HepG2 (cell line): Measurements from ENCODE around the gene MYO18A. TPM values are rescaled to one million over a fixed set of nuclear protein-coding genes. Genes with fewer than 3 reads are reported as not detected.

Source experiments
- ATAC-seq: fragments of 200-7000 bp; cut with Tn5 transposase; 3 replicates; pipeline ENCODE4 v1.9.1; 2020; ENCODE audit warnings: mild to moderate bottlenecking, moderate library complexity
- BruUV-seq: library from RNA; stranded (reverse); fragments of 400-500 nt; replicated peaks from 2 replicates; lab custom pipeline; 2021; lab: Mats Ljungman, UMichigan
- CTCF ChIA-PET: fragments of 300-600 bp; formaldehyde crosslinking; extraction: SDS; loops from one replicate; lab custom pipeline; 2021; ENCODE audit warnings: low total read pairs, inconsistent platforms, low intra/inter-chr PET ratio; lab: Yijun Ruan, JAX
- POLR2A ChIA-PET: fragments of 350-600 bp; sonication (Branson Sonifier 250); formaldehyde crosslinking; loops from one replicate; lab custom pipeline; 2020; ENCODE audit warnings: antibody characterized with exemption, inconsistent platforms; lab: Yijun Ruan, JAX
- DNase-seq: peaks from one replicate; pipeline ENCODE4 v3.0.0-alpha.2; 2015; ENCODE audit warnings: low spot score
- FAIRE-seq: peaks from 3 replicates; lab custom pipeline; 2011; peaks lifted over from hg19 to GRCh38; lab: Jason Lieb, UNC
- H2AFZ ChIP-seq: one replicate; pipeline ENCODE4 v1.6.1; 2011; ENCODE audit warnings: low read length, inconsistent platforms
- H3K27ac ChIP-seq: fragments of 300-600 bp; 3 replicates; pipeline ENCODE4 v1.8.0; 2011; ENCODE audit warnings: mixed run types, mild to moderate bottlenecking, mixed read lengths, low read length, inconsistent platforms; ENCODE audit not compliant: insufficient read depth; ENCODE audit errors: extremely low read length
- H3K27me3 ChIP-seq, 2 experiments: fragments of 200-600 bp in 1 of 2; 2 replicates in 1 of 2; 3 replicates in 1 of 2; pipeline versions ENCODE4 v1.6.0 to v1.8.0; 2011; ENCODE audit warnings: low read length in 2 of 2, mild to moderate bottlenecking in 2 of 2, moderate library complexity in 2 of 2, inconsistent platforms in 1 of 2; ENCODE audit not compliant: insufficient read depth in 2 of 2, control insufficient read depth in 1 of 2
- H3K36me3 ChIP-seq, 2 experiments: fragments of 200-600 bp in 1 of 2; replicated peaks in 1 of 2; 2 replicates in 1 of 2; 3 replicates in 1 of 2; pipeline versions ENCODE4 v1.5.1 to v1.8.0; 2011; ENCODE audit warnings: low read length in 2 of 2, inconsistent platforms in 1 of 2; ENCODE audit not compliant: insufficient read depth in 2 of 2, control insufficient read depth in 1 of 2
- H3K4me1 ChIP-seq: 2 replicates; pipeline ENCODE4 v1.5.1; 2012; ENCODE audit warnings: low read length, inconsistent platforms; ENCODE audit not compliant: insufficient read depth
- H3K4me2 ChIP-seq: 2 replicates; pipeline ENCODE4 v1.6.0; 2011; ENCODE audit warnings: low read depth, low read length, inconsistent platforms
- H3K4me3 ChIP-seq, 3 experiments: fragments of 200-600 bp in 1 of 3; sonication (generic), shearing (Covaris generic) in 1 of 3; replicated peaks in 1 of 3; 2 replicates each; pipeline ENCODE4 v1.5.1; 2011 to 2016; ENCODE audit warnings: low read length in 3 of 3, inconsistent platforms in 2 of 3, low read depth in 2 of 3, mild to moderate bottlenecking in 2 of 3, control low read depth in 1 of 3, mixed read lengths in 1 of 3; ENCODE audit not compliant: insufficient read depth in 1 of 3
- H3K79me2 ChIP-seq: one replicate; pipeline ENCODE4 v1.6.1; 2011; ENCODE audit warnings: low read length, inconsistent platforms; ENCODE audit not compliant: insufficient read depth
- H3K9ac ChIP-seq: 2 replicates; pipeline ENCODE4 v1.6.0; 2011; ENCODE audit warnings: mild to moderate bottlenecking, low read depth, low read length, inconsistent platforms; ENCODE audit not compliant: insufficient read depth
- H3K9me3 ChIP-seq: 2 replicates; pipeline ENCODE4 v1.5.1; 2012; ENCODE audit warnings: mild to moderate bottlenecking, low read length
- H4K20me1 ChIP-seq: 2 replicates; pipeline ENCODE4 v1.6.0; 2011; ENCODE audit warnings: inconsistent platforms, mild to moderate bottlenecking, low read length, moderate library complexity; ENCODE audit not compliant: insufficient read depth
- CENPT ChIP-seq: sonication (generic); formaldehyde crosslinking; IDR thresholded peaks from 2 replicates; pipeline ENCODE4 v1.8.0; 2022; ENCODE audit warnings: low read depth, mild to moderate bottlenecking, moderate library complexity, missing genetic modification reagents
- ELF3 ChIP-seq: IDR thresholded peaks from 2 replicates; pipeline ENCODE4 v1.6.1; 2016; ENCODE audit warnings: missing genetic modification reagents, missing compliant biosample characterization
- FOXK2 ChIP-seq: fragments of 450-650 bp; IDR thresholded peaks from 2 replicates; pipeline ENCODE4 v1.6.1; 2016
- IKZF1 ChIP-seq: fragments of 450-650 bp; IDR thresholded peaks from 2 replicates; pipeline ENCODE4 v1.7.1; 2016
- MZF1 ChIP-seq: sonication (generic); formaldehyde crosslinking; IDR thresholded peaks from 2 replicates; pipeline ENCODE4 v1.8.1; 2023; ENCODE audit warnings: mild to moderate bottlenecking, missing genetic modification reagents, borderline replicate concordance
- SMAD1 ChIP-seq: sonication (generic); formaldehyde crosslinking; IDR thresholded peaks from 2 replicates; pipeline ENCODE4 v1.4.0; 2020; ENCODE audit warnings: missing genetic modification reagents, low read depth, mild to moderate bottlenecking, borderline replicate concordance
- TBX3 ChIP-seq: fragments of 450-650 bp; IDR thresholded peaks from 2 replicates; pipeline ENCODE4 v1.6.1; 2017; ENCODE audit warnings: antibody characterized with exemption, mild to moderate bottlenecking, inconsistent platforms, borderline replicate concordance
- ZFP82 ChIP-seq: sonication (generic); formaldehyde crosslinking; IDR thresholded peaks from 2 replicates; pipeline ENCODE4 v1.5.1; 2020; ENCODE audit warnings: mild to moderate bottlenecking, missing genetic modification reagents, borderline replicate concordance
- ZNF20 ChIP-seq: sonication (generic); formaldehyde crosslinking; IDR thresholded peaks from 2 replicates; pipeline ENCODE4 v1.4.0; 2020; ENCODE audit warnings: mild to moderate bottlenecking, moderate library complexity, missing genetic modification reagents
- ZNF280B ChIP-seq: sonication (generic); formaldehyde crosslinking; IDR thresholded peaks from 2 replicates; pipeline ENCODE4 v1.5.0; 2020; ENCODE audit warnings: missing genetic modification reagents, mild to moderate bottlenecking, borderline replicate concordance
- ZSCAN12 ChIP-seq: sonication (generic); formaldehyde crosslinking; IDR thresholded peaks from 2 replicates; pipeline ENCODE4 v1.9.0; 2021; ENCODE audit warnings: mild to moderate bottlenecking, missing genetic modification reagents
- WGBS: methylation state at CpG from one replicate; pipeline ENCODE4 v1.1.6; 2017; ENCODE audit warnings: low lambda C conversion rate; 5-methylcytosine and 5-hydroxymethylcytosine counted together
- in situ Hi-C: cut with HindIII; loops from 2 replicates; pipeline ENCODE4 v1.10.0; 2017; ENCODE audit warnings: low pct_unique_long_range_greater_than_20kb; ENCODE audit not compliant: extremely low pct_ligation_motif_present
- intact Hi-C: fragments of 100-400 bp; cut with micrococcal nuclease; formaldehyde crosslinking; loops from one replicate; pipeline ENCODE4 v1.10.0; 2022; ENCODE audit not compliant: unreplicated experiment
- polyA plus RNA-seq, 8 experiments: library from polyadenylated mRNA; depleted of rRNA in 3 of 8; stranded (reverse) in 7 of 8; unstranded in 1 of 8; fragments of >200 nt; fragmentation: Illumina TruSeq in 4 of 8; extraction: Trizol in 4 of 8; gene quantifications; 2 replicates each; pipeline versions ENCODE4 v1.2.1 to v1.2.3, GENCODE V29; 2011 to 2016; ENCODE audit warnings: low read depth in 4 of 8, missing spikeins in 1 of 8, mixed read lengths in 1 of 8; ENCODE audit not compliant: insufficient read depth in 1 of 8
- total RNA-seq, 5 experiments: library from RNA; depleted of rRNA; stranded (reverse); fragments of >200 nt; fragmentation: Illumina TruSeq; extraction: Trizol; gene quantifications; 2 replicates each; pipeline ENCODE4 v1.2.3, GENCODE V29; 2016; ENCODE audit warnings: low read depth in 1 of 5
- TF ChIP-seq, protein P1 (sequence below): sonication (generic); formaldehyde crosslinking; IDR thresholded peaks from 2 replicates; pipeline ENCODE4 v1.5.0; 2020; ENCODE audit warnings: mild to moderate bottlenecking, missing genetic modification reagents, moderate library complexity

Gene MYO18A
- total and polyA plus RNA-seq, 2 of the 13 experiments (the other 11 are each of a cell fraction or from before 2014, with no cell fraction given), result 16.8 to 24.8 TPM

GRCh38 chr17:29032013-29032856 lies 148.0 kb downstream of the MYO18A start:
- Histone ChIP-seq H3K27me3 (peaks cover 2 to 50% of the 10 kb centered on the region in 2 experiments; a peak in 4 of 5 replicates), H3K9ac (no peak overlapping the region), H3K79me2 (no peaks in the 10 kb centered on the region), H3K4me1 (no peaks in the 10 kb centered on the region), H3K4me3 (no peak overlapping the region), H2AFZ (no peak overlapping the region), H3K9me3 (peaks cover 10% of the 10 kb centered on the region; the same call in 1 of the 2 replicates), H3K4me2 (no peak overlapping the region), H4K20me1 (no peaks in the 10 kb centered on the region), H3K27ac (no peak overlapping the region), H3K36me3 (no peaks in the 10 kb centered on the region)
- in situ Hi-C loops, result no loop called here
- CTCF ChIA-PET, result no interaction called here
- TF ChIP-seq ELF3 (CRISPR knock-in tag), result no peak
- no peak for TF ChIP-seq ZFP82
- no peak for TF ChIP-seq IKZF1
- TF ChIP-seq ZSCAN12 (CRISPR knock-in tag), result no peak
- TF ChIP-seq SMAD1 (CRISPR knock-in tag), result no peak
- TF ChIP-seq FOXK2, result no peak
- TF ChIP-seq, protein P1, sequence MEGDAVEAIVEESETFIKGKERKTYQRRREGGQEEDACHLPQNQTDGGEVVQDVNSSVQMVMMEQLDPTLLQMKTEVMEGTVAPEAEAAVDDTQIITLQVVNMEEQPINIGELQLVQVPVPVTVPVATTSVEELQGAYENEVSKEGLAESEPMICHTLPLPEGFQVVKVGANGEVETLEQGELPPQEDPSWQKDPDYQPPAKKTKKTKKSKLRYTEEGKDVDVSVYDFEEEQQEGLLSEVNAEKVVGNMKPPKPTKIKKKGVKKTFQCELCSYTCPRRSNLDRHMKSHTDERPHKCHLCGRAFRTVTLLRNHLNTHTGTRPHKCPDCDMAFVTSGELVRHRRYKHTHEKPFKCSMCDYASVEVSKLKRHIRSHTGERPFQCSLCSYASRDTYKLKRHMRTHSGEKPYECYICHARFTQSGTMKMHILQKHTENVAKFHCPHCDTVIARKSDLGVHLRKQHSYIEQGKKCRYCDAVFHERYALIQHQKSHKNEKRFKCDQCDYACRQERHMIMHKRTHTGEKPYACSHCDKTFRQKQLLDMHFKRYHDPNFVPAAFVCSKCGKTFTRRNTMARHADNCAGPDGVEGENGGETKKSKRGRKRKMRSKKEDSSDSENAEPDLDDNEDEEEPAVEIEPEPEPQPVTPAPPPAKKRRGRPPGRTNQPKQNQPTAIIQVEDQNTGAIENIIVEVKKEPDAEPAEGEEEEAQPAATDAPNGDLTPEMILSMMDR (CRISPR knock-in tag), result no peak
- no peak for TF ChIP-seq TBX3
- no peak for TF ChIP-seq MZF1 (CRISPR knock-in tag)
- no peak for TF ChIP-seq ZNF280B (CRISPR knock-in tag)
- no peak for TF ChIP-seq ZNF20 (CRISPR knock-in tag)
- no peak for TF ChIP-seq CENPT
- intact Hi-C loops, result no loop called here
- WGBS, result 27% methylated on average over 9 of the region's 11 CpGs
- FAIRE-seq (no peak), DNase-seq (no peak), ATAC-seq (no peak)
- POLR2A ChIA-PET, result no interaction called here
- no TSS peak for BruUV-seq
